ENCODE results near the gene CCNYL1. TPM values are rescaled to one million over a fixed set of nuclear protein-coding genes. Genes with fewer than 3 reads are reported as not detected.

CCNYL1 gene
- total and polyA plus RNA-seq, 10 donors = 4.7 to 22.8 (median 15.8) TPM

DNA sequence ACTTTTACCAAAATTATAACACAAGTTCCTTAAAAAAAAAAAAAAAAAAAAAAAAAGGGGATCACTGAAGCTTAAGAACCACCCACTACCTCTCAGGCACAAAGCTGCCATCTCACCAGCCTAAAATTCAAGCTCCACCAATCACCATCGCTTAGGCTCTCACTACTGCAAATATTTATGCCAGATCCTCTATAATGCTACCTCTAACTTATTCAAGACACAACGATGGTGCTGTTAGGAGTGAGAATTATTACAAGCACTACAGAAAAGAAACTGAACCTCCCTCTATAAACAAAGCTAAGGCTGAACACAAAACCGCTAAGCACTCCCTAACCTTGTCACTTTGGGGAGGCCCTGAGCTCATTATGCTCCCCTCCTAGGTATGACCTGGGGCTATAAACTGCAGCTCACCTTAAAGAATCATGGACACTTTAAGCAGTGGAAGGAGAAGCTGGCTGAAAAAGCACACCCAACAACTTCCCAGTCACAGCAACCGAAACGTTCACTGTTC is 54.7 kb downstream of the CCNYL1 start:
- peak overlapping the region in 3 of 8 donors; percentile 7 to 89 (median 21) for H3K4me3 ChIP-seq
- H3K27ac ChIP-seq = no peak overlapping the region
- DNase-seq = no peak
- TF ChIP-seq POLR2A (IDR thresholded peaks at IDR 0.05) (no peak), POLR2AphosphoS5 (IDR thresholded peaks at IDR 0.05) (no peak)
- TF ChIP-seq, protein P1, sequence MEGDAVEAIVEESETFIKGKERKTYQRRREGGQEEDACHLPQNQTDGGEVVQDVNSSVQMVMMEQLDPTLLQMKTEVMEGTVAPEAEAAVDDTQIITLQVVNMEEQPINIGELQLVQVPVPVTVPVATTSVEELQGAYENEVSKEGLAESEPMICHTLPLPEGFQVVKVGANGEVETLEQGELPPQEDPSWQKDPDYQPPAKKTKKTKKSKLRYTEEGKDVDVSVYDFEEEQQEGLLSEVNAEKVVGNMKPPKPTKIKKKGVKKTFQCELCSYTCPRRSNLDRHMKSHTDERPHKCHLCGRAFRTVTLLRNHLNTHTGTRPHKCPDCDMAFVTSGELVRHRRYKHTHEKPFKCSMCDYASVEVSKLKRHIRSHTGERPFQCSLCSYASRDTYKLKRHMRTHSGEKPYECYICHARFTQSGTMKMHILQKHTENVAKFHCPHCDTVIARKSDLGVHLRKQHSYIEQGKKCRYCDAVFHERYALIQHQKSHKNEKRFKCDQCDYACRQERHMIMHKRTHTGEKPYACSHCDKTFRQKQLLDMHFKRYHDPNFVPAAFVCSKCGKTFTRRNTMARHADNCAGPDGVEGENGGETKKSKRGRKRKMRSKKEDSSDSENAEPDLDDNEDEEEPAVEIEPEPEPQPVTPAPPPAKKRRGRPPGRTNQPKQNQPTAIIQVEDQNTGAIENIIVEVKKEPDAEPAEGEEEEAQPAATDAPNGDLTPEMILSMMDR (IDR thresholded peaks at IDR 0.05 in 8 of 11, conservative IDR thresholded peaks at IDR 0.05 in 3 of 11) = no peak
- intact Hi-C loops (cut with DNase I; ENCODE audit: low total_unique reads) = loop anchor here (5.0 kb wide), 1 partner anchor 211 kb away; no protein-coding TSS in a partner anchor
- H3K27me3 ChIP-seq (replicated peaks in 1 of 7) = peaks cover 0 to 22% (median 0%) of the 10 kb centered on the region in 7 donors
- H3K4me1 ChIP-seq = peaks cover 23 to 51% (median 45%) of the 10 kb centered on the region in 6 donors
- peaks cover 0 to 35% (median 0%) of the 10 kb centered on the region in 6 donors for H3K36me3 ChIP-seq
- WGBS, 5 donors = 41 to 52% (median 49%) methylated on average over 5 of the region's 5 CpGs
- H3K9me3 ChIP-seq = no peaks in the 10 kb centered on the region

DNA sequence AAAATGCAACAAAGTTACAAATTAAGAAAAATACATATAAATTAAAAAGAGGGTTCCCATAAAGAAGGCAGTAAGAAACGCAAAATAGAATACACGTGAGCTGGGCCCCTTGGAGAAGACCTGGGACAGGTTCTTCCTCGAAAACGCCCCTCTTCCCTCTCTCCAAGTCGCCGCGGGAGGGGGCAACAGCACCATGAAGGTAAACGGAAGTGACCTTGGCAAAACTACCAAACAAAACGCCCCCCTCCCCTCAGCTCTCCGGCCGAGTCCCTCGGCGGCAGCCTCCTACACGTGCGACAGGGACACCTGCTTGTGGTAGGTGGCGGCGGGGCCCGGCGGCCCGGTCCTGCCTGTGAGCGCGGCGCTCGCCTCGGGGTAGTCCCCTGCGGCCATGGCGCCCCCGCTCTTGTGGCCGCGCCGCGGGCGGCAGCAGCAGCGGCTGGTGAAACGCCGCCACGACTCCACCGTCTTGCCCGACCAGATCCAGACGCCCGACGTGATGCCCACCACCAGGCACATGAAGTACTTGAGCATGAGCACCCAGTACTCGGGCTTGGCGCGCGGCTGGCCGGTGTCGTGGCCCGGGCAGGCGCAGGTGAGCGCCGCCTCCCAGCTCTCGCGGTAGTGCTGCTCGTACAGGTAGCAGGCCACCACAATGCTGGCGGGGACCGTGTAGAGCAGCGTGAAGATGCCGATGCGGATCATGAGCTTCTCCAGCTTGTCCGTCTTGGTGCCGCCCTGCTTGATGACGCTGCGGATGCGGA is 55.4 kb downstream of the CCNYL1 start:
- Histone ChIP-seq H3K4me3 (peak overlapping the region in 6 of 8 donors; percentile 21 to 89 (median 61)), H3K9me3 (no peaks in the 10 kb centered on the region), H3K27me3 (replicated peaks in 1 of 7) (peaks cover 0 to 22% (median 0%) of the 10 kb centered on the region in 7 donors), H3K27ac (no peak overlapping the region), H3K36me3 (peaks cover 0 to 27% (median 0%) of the 10 kb centered on the region in 6 donors), H3K4me1 (peaks cover 23 to 55% (median 49%) of the 10 kb centered on the region in 6 donors)
- intact Hi-C loops (cut with DNase I; ENCODE audit: low total_unique reads) = loop anchor here (5.0 kb wide), 1 partner anchor 210 kb away; no protein-coding TSS in a partner anchor
- WGBS, 5 donors = 31 to 57% (median 48%) methylated on average over 27 to 65 of the region's 65 CpGs
- DNase-seq = peak; percentile 82
- TF ChIP-seq POLR2A (IDR thresholded peaks at IDR 0.05) (no peak), POLR2AphosphoS5 (IDR thresholded peaks at IDR 0.05) (no peak)
- TF ChIP-seq, protein P1 (IDR thresholded peaks at IDR 0.05 in 8 of 11, conservative IDR thresholded peaks at IDR 0.05 in 3 of 11) = no peak

DNA sequence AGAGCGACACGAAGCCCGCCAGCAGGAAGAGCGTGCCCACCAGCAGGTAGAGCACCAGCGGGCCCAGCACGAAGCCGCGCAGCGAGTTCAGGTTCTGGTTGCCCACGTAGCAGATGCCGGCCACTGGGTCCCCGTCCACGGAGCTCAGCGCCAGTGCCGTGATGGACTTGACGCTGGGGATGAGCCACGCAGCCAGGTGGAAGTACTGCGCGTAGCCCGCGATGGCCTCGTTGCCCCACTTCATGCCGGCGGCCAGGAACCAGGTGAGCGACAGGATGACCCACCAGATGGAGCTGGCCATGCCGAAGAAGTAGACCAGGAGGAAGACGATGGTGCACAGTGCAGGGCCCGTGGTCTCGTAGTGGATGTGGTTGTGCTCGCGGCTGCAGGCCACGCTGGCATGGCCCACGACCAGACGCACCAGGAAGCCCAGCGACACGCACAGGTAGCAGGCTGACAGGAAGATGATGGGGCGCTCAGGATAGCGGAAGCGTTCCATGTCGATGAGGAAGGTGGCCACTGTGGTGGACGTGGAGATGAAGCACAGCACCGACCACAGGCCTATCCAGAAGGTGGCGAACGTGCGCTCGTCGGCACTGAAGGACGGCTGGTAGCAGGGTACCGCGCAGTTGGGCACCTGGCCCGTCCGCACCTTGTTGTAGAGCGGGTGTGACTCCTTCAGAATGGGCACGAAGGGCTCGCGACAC is 56.2 kb downstream of the CCNYL1 start:
- H3K27me3 ChIP-seq (replicated peaks in 1 of 7) = peaks cover 0 to 22% (median 0%) of the 10 kb centered on the region in 7 donors
- intact Hi-C loops (cut with DNase I; ENCODE audit: low total_unique reads) = loop anchor here (5.0 kb wide), 1 partner anchor 210 kb away; no protein-coding TSS in a partner anchor
- DNase-seq = peak; percentile 84

More for the DNA sequence above, 56.2 kb downstream of the CCNYL1 start:
- 66 to 86% (median 69%) methylated on average over 46 to 56 of the region's 56 CpGs for WGBS, 5 donors
- Histone ChIP-seq H3K36me3 (peaks cover 0 to 21% (median 0%) of the 10 kb centered on the region in 6 donors), H3K4me3 (peak overlapping the region; percentile 71 to 89 (median 86)), H3K27ac (peak overlapping the region in 4 of 8 donors; percentile 78 to 83 (median 80)), H3K4me1 (peaks cover 23 to 55% (median 49%) of the 10 kb centered on the region in 6 donors), H3K9me3 (no peaks in the 10 kb centered on the region)
- TF ChIP-seq, protein P1 (IDR thresholded peaks at IDR 0.05 in 8 of 11, conservative IDR thresholded peaks at IDR 0.05 in 3 of 11) = peak in 8 of 11 experiments; percentile 10 to 50 (median 30)
- TF ChIP-seq POLR2AphosphoS5 (IDR thresholded peaks at IDR 0.05) (no peak), POLR2A (IDR thresholded peaks at IDR 0.05) (no peak)

All from spleen (tissue), 11 donors.